HepG2 (cell line): ENCODE data around the gene LYRM1. TPM values are rescaled to one million over a fixed set of nuclear protein-coding genes. Genes with fewer than 3 reads are reported as not detected.

Experiments used
- AGO2 ChIP-seq: fragments of 200-400 bp; formaldehyde crosslinking; optimal IDR thresholded peaks from 2 replicates; pipeline ENCODE3; 2017; ENCODE audit warnings: mild to moderate bottlenecking, low read depth, low read length, moderate library complexity
- BORCS8-MEF2B ChIP-seq: sonication (generic); formaldehyde crosslinking; IDR thresholded peaks from 2 replicates; pipeline ENCODE4 v1.8.0; 2022; ENCODE audit warnings: mild to moderate bottlenecking, missing genetic modification reagents
- BRCA1 ChIP-seq: sonication (generic); formaldehyde crosslinking; IDR thresholded peaks from 2 replicates; pipeline ENCODE4 v1.4.0; 2020; ENCODE audit warnings: missing genetic modification reagents
- GABPA ChIP-seq, 2 experiments: IDR thresholded peaks; 2 replicates each; pipeline ENCODE4 v1.6.1; 2011 to 2016; ENCODE audit warnings: low read depth in 2 of 2, low read length in 1 of 2, missing biosample characterization in 1 of 2, missing genetic modification characterization in 1 of 2
- SAFB2 ChIP-seq: sonication (generic); formaldehyde crosslinking; IDR thresholded peaks from 2 replicates; pipeline ENCODE4 v1.5.1; 2020; ENCODE audit warnings: missing genetic modification reagents, low read depth, mild to moderate bottlenecking, borderline replicate concordance
- SATB2 ChIP-seq: sonication (generic); formaldehyde crosslinking; IDR thresholded peaks from 2 replicates; pipeline ENCODE4 v1.5.0; 2020; ENCODE audit warnings: missing genetic modification reagents
- SIX1 ChIP-seq: sonication (generic); formaldehyde crosslinking; IDR thresholded peaks from 2 replicates; pipeline ENCODE4 v1.4.0; 2020; ENCODE audit warnings: missing genetic modification reagents, borderline replicate concordance
- ZFP1 ChIP-seq: IDR thresholded peaks from 2 replicates; pipeline ENCODE4 v1.6.1; 2016
- ZNF362 ChIP-seq: sonication (generic); formaldehyde crosslinking; IDR thresholded peaks from 2 replicates; pipeline ENCODE4 v1.4.0; 2020; ENCODE audit warnings: missing genetic modification reagents, mild to moderate bottlenecking, borderline replicate concordance
- ZNF569 ChIP-seq: sonication (generic); formaldehyde crosslinking; IDR thresholded peaks from 2 replicates; pipeline ENCODE4 v1.5.0; 2020; ENCODE audit warnings: mild to moderate bottlenecking, missing genetic modification reagents, moderate library complexity, borderline replicate concordance
- ZNF670 ChIP-seq: sonication (generic); formaldehyde crosslinking; IDR thresholded peaks from 2 replicates; pipeline ENCODE4 v1.8.0; 2022; ENCODE audit warnings: mild to moderate bottlenecking, missing genetic modification reagents, borderline replicate concordance
- polyA plus RNA-seq, 8 experiments: library from polyadenylated mRNA; depleted of rRNA in 3 of 8; stranded (reverse) in 7 of 8; unstranded in 1 of 8; fragments of >200 nt; fragmentation: Illumina TruSeq in 4 of 8; extraction: Trizol in 4 of 8; gene quantifications; 2 replicates each; pipeline versions ENCODE4 v1.2.1 to v1.2.3, GENCODE V29; 2011 to 2016; ENCODE audit warnings: low read depth in 4 of 8, missing spikeins in 1 of 8, mixed read lengths in 1 of 8; ENCODE audit not compliant: insufficient read depth in 1 of 8
- total RNA-seq, 5 experiments: library from RNA; depleted of rRNA; stranded (reverse); fragments of >200 nt; fragmentation: Illumina TruSeq; extraction: Trizol; gene quantifications; 2 replicates each; pipeline ENCODE4 v1.2.3, GENCODE V29; 2016; ENCODE audit warnings: low read depth in 1 of 5
- TF ChIP-seq, protein P1 (sequence below): sonication (generic); formaldehyde crosslinking; IDR thresholded peaks from 2 replicates; pipeline ENCODE4 v1.4.0; 2020; ENCODE audit warnings: missing genetic modification reagents, borderline replicate concordance
- TF ChIP-seq, protein P2 (sequence below): sonication (generic); formaldehyde crosslinking; IDR thresholded peaks from 2 replicates; pipeline ENCODE4 v1.9.0; 2021; ENCODE audit warnings: missing genetic modification reagents, borderline replicate concordance
- TF ChIP-seq, protein P3 (sequence below): sonication (generic); formaldehyde crosslinking; IDR thresholded peaks from 2 replicates; pipeline ENCODE4 v1.4.0; 2020; ENCODE audit warnings: missing genetic modification reagents, borderline replicate concordance
- TF ChIP-seq, protein P4 (sequence below): sonication (generic); formaldehyde crosslinking; IDR thresholded peaks from 2 replicates; pipeline ENCODE4 v1.5.1; 2020; ENCODE audit warnings: missing genetic modification reagents, mild to moderate bottlenecking, borderline replicate concordance

LYRM1 gene
- total and polyA plus RNA-seq, 2 of the 13 experiments (the other 11 are each of a cell fraction or from before 2014, with no cell fraction given): 59.2 to 82.6 TPM

GRCh38 chr16:20880867-20881502, 19.6 kb upstream of the LYRM1 start (continued):
- TF ChIP-seq, protein P1, sequence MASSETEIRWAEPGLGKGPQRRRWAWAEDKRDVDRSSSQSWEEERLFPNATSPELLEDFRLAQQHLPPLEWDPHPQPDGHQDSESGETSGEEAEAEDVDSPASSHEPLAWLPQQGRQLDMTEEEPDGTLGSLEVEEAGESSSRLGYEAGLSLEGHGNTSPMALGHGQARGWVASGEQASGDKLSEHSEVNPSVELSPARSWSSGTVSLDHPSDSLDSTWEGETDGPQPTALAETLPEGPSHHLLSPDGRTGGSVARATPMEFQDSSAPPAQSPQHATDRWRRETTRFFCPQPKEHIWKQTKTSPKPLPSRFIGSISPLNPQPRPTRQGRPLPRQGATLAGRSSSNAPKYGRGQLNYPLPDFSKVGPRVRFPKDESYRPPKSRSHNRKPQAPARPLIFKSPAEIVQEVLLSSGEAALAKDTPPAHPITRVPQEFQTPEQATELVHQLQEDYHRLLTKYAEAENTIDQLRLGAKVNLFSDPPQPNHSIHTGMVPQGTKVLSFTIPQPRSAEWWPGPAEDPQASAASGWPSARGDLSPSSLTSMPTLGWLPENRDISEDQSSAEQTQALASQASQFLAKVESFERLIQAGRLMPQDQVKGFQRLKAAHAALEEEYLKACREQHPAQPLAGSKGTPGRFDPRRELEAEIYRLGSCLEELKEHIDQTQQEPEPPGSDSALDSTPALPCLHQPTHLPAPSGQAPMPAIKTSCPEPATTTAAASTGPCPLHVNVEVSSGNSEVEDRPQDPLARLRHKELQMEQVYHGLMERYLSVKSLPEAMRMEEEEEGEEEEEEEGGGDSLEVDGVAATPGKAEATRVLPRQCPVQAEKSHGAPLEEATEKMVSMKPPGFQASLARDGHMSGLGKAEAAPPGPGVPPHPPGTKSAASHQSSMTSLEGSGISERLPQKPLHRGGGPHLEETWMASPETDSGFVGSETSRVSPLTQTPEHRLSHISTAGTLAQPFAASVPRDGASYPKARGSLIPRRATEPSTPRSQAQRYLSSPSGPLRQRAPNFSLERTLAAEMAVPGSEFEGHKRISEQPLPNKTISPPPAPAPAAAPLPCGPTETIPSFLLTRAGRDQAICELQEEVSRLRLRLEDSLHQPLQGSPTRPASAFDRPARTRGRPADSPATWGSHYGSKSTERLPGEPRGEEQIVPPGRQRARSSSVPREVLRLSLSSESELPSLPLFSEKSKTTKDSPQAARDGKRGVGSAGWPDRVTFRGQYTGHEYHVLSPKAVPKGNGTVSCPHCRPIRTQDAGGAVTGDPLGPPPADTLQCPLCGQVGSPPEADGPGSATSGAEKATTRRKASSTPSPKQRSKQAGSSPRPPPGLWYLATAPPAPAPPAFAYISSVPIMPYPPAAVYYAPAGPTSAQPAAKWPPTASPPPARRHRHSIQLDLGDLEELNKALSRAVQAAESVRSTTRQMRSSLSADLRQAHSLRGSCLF: 0 out of 2 replicates have a peak, but pooled peaks have one; percentile 81
- TF ChIP-seq ZNF569 (CRISPR knock-in tag) (no peak), BRCA1 (CRISPR knock-in tag) (0 out of 2 replicates have a peak, but pooled peaks have one; percentile 54), SIX1 (CRISPR knock-in tag) (no peak), GABPA (IDR thresholded peaks at IDR 0.05; ENCODE audit: low read depth, low read length) (no peak), GABPA (CRISPR knock-in tag; IDR thresholded peaks at IDR 0.05; ENCODE audit: low read depth) (no peak), BORCS8-MEF2B (no peak), SAFB2 (CRISPR knock-in tag) (0 out of 2 replicates have a peak, but pooled peaks have one; percentile 0), SATB2 (CRISPR knock-in tag) (0 out of 2 replicates have a peak, but pooled peaks have one; percentile 51), ZNF362 (CRISPR knock-in tag) (peak; percentile 30; the same call in 1 of the 2 replicates), AGO2 (no peak), ZFP1 (CRISPR knock-in tag) (no peak), ZNF670 (no peak)
- TF ChIP-seq, protein P2, sequence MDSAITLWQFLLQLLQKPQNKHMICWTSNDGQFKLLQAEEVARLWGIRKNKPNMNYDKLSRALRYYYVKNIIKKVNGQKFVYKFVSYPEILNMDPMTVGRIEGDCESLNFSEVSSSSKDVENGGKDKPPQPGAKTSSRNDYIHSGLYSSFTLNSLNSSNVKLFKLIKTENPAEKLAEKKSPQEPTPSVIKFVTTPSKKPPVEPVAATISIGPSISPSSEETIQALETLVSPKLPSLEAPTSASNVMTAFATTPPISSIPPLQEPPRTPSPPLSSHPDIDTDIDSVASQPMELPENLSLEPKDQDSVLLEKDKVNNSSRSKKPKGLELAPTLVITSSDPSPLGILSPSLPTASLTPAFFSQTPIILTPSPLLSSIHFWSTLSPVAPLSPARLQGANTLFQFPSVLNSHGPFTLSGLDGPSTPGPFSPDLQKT (CRISPR knock-in tag): no peak
- TF ChIP-seq, protein P3, sequence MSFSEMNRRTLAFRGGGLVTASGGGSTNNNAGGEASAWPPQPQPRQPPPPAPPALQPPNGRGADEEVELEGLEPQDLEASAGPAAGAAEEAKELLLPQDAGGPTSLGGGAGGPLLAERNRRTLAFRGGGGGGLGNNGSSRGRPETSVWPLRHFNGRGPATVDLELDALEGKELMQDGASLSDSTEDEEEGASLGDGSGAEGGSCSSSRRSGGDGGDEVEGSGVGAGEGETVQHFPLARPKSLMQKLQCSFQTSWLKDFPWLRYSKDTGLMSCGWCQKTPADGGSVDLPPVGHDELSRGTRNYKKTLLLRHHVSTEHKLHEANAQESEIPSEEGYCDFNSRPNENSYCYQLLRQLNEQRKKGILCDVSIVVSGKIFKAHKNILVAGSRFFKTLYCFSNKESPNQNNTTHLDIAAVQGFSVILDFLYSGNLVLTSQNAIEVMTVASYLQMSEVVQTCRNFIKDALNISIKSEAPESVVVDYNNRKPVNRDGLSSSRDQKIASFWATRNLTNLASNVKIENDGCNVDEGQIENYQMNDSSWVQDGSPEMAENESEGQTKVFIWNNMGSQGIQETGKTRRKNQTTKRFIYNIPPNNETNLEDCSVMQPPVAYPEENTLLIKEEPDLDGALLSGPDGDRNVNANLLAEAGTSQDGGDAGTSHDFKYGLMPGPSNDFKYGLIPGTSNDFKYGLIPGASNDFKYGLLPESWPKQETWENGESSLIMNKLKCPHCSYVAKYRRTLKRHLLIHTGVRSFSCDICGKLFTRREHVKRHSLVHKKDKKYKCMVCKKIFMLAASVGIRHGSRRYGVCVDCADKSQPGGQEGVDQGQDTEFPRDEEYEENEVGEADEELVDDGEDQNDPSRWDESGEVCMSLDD: peak; percentile 26; the same call in 1 of the 2 replicates
- TF ChIP-seq, protein P4, sequence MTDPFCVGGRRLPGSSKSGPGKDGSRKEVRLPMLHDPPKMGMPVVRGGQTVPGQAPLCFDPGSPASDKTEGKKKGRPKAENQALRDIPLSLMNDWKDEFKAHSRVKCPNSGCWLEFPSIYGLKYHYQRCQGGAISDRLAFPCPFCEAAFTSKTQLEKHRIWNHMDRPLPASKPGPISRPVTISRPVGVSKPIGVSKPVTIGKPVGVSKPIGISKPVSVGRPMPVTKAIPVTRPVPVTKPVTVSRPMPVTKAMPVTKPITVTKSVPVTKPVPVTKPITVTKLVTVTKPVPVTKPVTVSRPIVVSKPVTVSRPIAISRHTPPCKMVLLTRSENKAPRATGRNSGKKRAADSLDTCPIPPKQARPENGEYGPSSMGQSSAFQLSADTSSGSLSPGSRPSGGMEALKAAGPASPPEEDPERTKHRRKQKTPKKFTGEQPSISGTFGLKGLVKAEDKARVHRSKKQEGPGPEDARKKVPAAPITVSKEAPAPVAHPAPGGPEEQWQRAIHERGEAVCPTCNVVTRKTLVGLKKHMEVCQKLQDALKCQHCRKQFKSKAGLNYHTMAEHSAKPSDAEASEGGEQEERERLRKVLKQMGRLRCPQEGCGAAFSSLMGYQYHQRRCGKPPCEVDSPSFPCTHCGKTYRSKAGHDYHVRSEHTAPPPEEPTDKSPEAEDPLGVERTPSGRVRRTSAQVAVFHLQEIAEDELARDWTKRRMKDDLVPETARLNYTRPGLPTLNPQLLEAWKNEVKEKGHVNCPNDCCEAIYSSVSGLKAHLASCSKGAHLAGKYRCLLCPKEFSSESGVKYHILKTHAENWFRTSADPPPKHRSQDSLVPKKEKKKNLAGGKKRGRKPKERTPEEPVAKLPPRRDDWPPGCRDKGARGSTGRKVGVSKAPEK (CRISPR knock-in tag): no peak
